ENCODE data around the gene CLIP1. TPM values are rescaled to one million over a fixed set of nuclear protein-coding genes. Genes with fewer than 3 reads are reported as not detected.
A peak's percentile ranks its signal among the peaks of the same experiment; 100 is the strongest.

CLIP1 gene
- total RNA-seq, 1 experiment from 2014 or later, result 18.0 TPM

DNA sequence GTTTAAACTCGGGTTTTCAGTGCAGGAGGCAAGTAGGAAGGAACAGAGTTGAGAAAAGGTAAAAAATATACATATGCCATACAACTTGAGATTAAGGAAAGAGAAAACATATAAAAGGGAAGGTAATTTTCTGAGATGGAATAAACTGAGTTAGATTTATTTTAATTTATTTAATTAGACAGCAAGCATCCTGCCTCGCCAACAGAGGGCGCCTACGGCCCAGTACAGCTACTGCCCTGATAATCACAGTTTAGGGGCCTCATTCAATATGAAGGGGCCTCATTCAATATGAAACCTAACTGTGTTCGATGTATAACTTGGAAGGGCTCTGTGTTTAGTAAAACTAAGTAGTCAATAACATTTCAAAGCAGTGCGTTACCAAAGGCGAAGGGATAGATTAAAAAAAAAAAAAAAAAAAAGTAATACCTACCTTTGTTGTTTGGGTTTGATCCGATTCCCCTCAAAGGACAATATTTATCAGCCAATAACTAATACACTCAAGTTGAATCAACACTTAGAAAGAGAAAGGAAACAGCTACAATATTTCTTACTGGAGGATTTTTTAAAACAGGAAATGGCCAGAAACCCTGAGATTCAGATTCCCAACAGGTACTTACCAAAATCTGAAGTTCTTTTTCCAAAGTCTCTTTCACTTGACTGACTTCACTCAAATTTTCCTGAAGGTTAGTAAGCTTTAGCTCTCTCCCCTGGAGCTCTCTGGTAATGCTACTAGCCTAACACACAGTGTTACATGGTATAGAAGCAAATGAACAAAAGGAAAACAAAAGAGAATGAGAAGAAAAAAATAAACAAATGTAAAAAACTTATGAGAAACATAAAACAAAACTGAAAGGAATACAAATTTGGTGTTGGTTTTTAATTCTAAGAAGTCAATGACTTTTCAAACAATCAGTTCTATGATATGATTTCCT lies 86.2 kb downstream of the CLIP1 start:
- H3K36me3 ChIP-seq, result peaks cover 15% of the 10 kb centered on the region
- peak; percentile 54 to 63 for DNase-seq

GRCh38 chr12:122333142-122334087 lies 89.1 kb downstream of the CLIP1 start:
- no peaks in the 10 kb centered on the region for H3K27me3 ChIP-seq
- H3K27ac ChIP-seq, result no peak overlapping the region
- H3K9me3 ChIP-seq (replicated peaks), result no peaks in the 10 kb centered on the region
- no peaks in the 10 kb centered on the region for H3K4me1 ChIP-seq
- DNase-seq, result no peak
- H3K36me3 ChIP-seq, result peaks cover 8% of the 10 kb centered on the region
- no peak overlapping the region for H3K4me3 ChIP-seq

More for the DNA sequence above, 86.2 kb downstream of the CLIP1 start:
- Histone ChIP-seq H3K27me3 (no peaks in the 10 kb centered on the region), H3K27ac (no peak overlapping the region), H3K4me3 (no peak overlapping the region), H3K9me3 (replicated peaks) (no peaks in the 10 kb centered on the region), H3K4me1 (peaks cover 3% of the 10 kb centered on the region; the same call in 1 of the 2 replicates)

DNA sequence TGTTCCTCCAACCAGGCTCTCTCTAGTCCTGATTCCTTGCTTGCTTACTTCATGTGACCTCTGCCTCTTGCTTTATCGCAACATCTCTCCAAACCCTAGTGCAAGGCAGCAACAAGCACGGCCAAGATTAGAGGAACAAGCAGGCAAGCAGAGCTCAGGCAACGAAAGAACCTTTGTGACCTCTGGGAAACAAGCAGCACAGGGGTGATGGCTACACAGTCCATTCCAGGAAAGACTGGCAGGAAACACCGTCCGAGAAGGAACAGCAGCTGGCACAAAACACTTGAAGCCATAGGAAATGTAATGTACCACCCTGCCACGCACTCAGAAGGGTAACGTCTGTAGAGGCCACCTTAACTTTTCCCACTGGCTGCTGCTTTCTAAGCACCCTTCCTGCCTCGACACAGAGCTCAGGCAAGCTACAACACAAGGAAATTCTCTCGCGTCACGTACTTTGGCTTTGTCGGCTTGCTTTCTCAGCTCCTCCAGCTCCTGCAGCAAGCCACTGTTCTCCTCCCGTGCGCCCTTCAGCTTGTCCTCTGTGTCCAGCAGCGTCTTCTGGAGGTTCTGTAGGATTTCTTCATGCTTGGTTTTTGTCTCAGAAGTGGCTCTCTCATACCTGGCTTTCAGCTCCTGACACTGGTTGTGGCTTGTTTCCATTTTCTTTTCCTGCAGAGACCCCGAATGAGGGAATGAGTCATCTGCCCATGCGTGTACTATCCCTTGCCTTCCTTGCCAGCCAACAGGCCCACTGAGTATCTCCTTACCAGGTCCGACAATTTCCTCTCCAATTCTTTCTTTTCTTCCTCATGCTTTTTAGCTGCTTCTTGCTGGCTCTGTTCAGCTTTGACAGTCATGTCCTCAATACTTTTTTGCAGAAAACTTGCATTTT lies 94.7 kb downstream of the CLIP1 start:
- Histone ChIP-seq H3K9me3 (replicated peaks) (no peaks in the 10 kb centered on the region), H3K27me3 (no peaks in the 10 kb centered on the region), H3K4me3 (no peak overlapping the region), H3K36me3 (peaks cover 19% of the 10 kb centered on the region), H3K4me1 (no peaks in the 10 kb centered on the region), H3K27ac (no peak overlapping the region)
- no peak for DNase-seq

DNA sequence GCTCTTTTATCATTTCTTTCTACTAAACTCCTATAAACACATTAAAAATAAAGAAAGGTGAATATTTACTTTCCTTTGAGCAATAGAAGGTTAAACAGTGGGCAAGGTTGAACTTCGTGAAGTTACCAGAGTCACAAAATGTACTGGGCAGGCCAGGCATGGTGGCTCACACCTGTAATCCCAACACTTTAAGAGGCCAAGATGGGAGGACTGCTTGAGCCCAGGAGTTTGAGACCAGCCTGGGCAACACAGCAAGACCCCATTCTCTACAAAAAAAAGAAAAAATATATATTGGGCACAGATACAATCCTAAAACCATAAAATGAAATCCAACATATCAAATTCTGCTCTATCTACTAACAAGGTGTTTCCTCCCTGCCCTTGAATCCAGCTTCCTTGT lies 95.5 kb downstream of the CLIP1 start:
- H3K4me1 ChIP-seq, result no peaks in the 10 kb centered on the region
- H3K27ac ChIP-seq, result no peak overlapping the region
- no peaks in the 10 kb centered on the region for H3K27me3 ChIP-seq
- no peak overlapping the region for H3K4me3 ChIP-seq
- peaks cover 22% of the 10 kb centered on the region for H3K36me3 ChIP-seq
- no peak for DNase-seq
- H3K9me3 ChIP-seq (replicated peaks), result no peaks in the 10 kb centered on the region

DNA sequence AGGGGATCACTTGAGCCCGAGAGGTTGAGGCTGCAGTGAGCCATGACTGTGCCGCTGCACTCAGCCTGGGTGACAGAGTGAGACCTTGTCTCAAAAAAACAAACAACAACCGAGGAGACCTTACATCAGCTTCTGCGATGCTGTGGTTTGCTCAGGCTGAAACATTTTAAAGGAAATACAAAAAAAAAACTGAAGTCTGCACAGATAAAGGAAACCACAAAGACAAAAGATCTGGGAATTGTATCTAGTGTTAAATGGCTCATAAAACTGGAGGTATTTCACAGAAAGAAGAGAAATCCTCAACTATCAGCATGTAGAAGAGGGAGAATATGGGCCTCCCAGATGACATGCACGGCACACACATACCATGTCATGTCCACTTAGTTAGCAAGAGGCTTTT lies 95.9 kb downstream of the CLIP1 start:
- no peak for DNase-seq
- Histone ChIP-seq H3K36me3 (peaks cover 22% of the 10 kb centered on the region), H3K4me3 (no peak overlapping the region), H3K27me3 (no peaks in the 10 kb centered on the region), H3K4me1 (no peaks in the 10 kb centered on the region), H3K9me3 (replicated peaks) (no peaks in the 10 kb centered on the region), H3K27ac (no peak overlapping the region)

DNA sequence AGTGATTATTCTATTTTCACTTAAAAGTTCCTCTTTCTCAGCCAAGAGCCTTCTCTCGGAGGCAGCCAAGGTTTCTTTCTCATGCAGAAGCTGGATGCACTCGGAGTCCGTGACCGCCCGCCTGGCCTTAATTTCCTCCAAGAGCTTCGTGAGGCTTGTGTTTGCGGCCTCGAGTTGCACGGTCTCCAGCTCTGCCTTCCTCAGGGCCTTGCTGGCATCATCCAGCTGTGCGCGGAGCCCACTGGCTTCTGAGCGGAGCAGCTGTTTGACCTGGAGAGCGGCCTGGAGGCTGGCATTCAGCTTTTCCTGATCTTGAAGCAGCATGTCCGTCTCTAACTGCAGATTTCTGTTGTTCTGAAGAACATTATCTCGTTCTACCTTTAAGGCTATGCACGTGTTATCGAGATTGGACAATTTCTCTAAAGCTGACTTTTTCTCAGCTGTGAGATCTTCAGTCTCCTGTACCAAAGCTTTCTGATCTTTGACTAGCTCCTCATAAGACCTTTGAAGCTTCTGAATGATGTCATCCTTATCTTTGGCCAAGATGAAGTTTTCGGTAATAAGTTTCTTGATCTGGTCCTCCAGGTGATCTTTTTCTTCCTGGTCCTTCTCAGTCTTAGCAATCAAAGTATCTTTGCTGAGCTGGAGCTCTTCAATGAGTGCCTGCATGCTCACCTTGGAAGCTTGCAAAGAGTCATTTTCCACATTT lies 99.0 kb downstream of the CLIP1 start:
- no peak overlapping the region for H3K4me3 ChIP-seq
- H3K4me1 ChIP-seq, result no peaks in the 10 kb centered on the region
- peaks cover 22% of the 10 kb centered on the region for H3K36me3 ChIP-seq
- no peaks in the 10 kb centered on the region for H3K27me3 ChIP-seq
- H3K9me3 ChIP-seq (replicated peaks), result no peaks in the 10 kb centered on the region
- no peak overlapping the region for H3K27ac ChIP-seq
- no peak for DNase-seq

DNA sequence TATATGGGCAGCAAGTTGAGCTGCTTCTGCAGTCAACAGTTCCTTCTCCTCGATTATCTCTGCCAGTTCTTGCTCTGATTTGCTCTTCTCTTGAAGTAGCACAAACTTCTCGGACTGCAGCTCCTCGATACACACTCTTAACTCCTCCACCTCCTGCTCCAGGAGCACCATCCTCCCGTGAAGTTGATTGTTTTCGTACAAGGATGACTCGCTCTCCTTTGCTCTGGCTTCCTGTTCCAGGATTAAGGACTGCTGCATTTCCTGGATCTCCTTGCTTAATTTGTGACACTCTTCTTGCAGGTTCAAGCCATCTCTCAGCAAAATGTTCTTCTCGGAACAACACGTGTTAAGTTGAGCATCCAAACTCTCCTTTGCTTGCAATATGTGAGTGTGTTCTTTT lies 100.0 kb downstream of the CLIP1 start:
- no peak for DNase-seq
- Histone ChIP-seq H3K36me3 (peaks cover 21% of the 10 kb centered on the region), H3K9me3 (replicated peaks) (no peaks in the 10 kb centered on the region), H3K4me1 (no peaks in the 10 kb centered on the region), H3K27ac (no peak overlapping the region), H3K4me3 (no peak overlapping the region), H3K27me3 (no peaks in the 10 kb centered on the region)

- Histone ChIP-seq H3K27me3 (no peaks in the 10 kb centered on the region), H3K4me3 (no peak overlapping the region), H3K4me1 (no peaks in the 10 kb centered on the region), H3K36me3 (peaks cover 15% of the 10 kb centered on the region), H3K27ac (no peak overlapping the region), H3K9me3 (replicated peaks) (no peaks in the 10 kb centered on the region)
- no peak for DNase-seq
These were observed 103.6 kb downstream of the CLIP1 start for GRCh38 chr12:122318607-122319605.

GRCh38 chr12:122312926-122313325 lies 109.5 kb downstream of the CLIP1 start:
- H3K27ac ChIP-seq, result no peak overlapping the region
- no peak for DNase-seq
- peaks cover 16% of the 10 kb centered on the region for H3K36me3 ChIP-seq

GRCh38 chr12:122311696-122312095 lies 110.8 kb downstream of the CLIP1 start:
- Histone ChIP-seq H3K4me1 (no peaks in the 10 kb centered on the region), H3K36me3 (peaks cover 15% of the 10 kb centered on the region; the same call in 1 of the 2 replicates), H3K4me3 (no peak overlapping the region), H3K27me3 (no peaks in the 10 kb centered on the region), H3K9me3 (replicated peaks) (no peaks in the 10 kb centered on the region), H3K27ac (no peak overlapping the region)
- DNase-seq, result no peak

More at GRCh38 chr12:122312926-122313325, 109.5 kb downstream of the CLIP1 start:
- Histone ChIP-seq H3K4me1 (no peaks in the 10 kb centered on the region), H3K9me3 (replicated peaks) (no peaks in the 10 kb centered on the region), H3K27me3 (no peaks in the 10 kb centered on the region), H3K4me3 (no peak overlapping the region)

DNA sequence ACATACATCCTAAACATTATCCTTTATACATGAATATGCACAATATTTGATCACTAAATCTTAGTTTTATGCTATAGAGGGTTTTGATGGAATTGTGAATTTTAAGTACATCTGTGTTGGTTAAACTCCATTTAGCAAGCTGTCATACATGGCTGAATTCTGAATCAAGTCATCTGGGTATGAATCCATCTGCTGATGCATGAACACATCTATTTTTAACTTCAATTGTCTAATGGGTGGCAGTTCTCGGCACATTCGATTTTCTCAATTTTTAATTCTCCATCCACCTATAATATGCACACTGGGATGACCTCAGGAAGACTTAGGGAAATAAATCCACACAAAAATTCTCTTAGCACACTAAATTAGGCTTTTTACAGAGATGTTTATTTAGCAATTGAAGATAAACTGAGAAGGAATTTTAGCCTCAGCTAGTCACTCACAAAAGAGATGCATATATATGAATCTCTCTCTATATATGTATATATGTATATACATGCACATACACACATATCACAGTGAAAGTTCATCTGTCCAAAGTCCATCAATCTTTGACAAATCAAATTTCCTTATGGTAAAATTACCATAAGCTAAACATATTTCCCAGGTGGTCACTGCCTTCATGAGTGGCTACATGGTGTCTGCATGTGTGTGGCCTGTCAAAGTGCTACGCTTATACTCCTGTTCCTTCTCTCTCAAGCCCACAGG lies 111.7 kb downstream of the CLIP1 start:
- Histone ChIP-seq H3K27me3 (no peaks in the 10 kb centered on the region), H3K36me3 (peaks cover 12% of the 10 kb centered on the region; the same call in 1 of the 2 replicates), H3K4me1 (no peaks in the 10 kb centered on the region), H3K27ac (no peak overlapping the region), H3K9me3 (replicated peaks) (no peaks in the 10 kb centered on the region), H3K4me3 (no peak overlapping the region)
- DNase-seq, result no peak

GRCh38 chr12:122309564-122310121 lies 112.8 kb downstream of the CLIP1 start:
- no peaks in the 10 kb centered on the region for H3K9me3 ChIP-seq (replicated peaks)
- no peaks in the 10 kb centered on the region for H3K27me3 ChIP-seq
- H3K4me3 ChIP-seq, result no peak overlapping the region
- peaks cover 12% of the 10 kb centered on the region; the same call in 1 of the 2 replicates for H3K36me3 ChIP-seq
- H3K4me1 ChIP-seq, result no peaks in the 10 kb centered on the region
- no peak overlapping the region for H3K27ac ChIP-seq
- DNase-seq, result no peak
